HCT116 (cell line): Measurements from ENCODE around the gene PGGT1B. TPM values are rescaled to one million over a fixed set of nuclear protein-coding genes. Genes with fewer than 3 reads are reported as not detected.

Experiments used
- ATAC-seq: fragments of 200-7000 bp; cut with Tn5 transposase; 2 replicates; pipeline ENCODE4 v1.9.1; 2020; ENCODE audit warnings: mild to moderate bottlenecking, moderate library complexity
- BruUV-seq: library from RNA; stranded (reverse); fragments of 400-500 nt; replicated peaks from 2 replicates; lab custom pipeline; 2021; lab: Mats Ljungman, UMichigan
- CTCF ChIA-PET: fragments of 300-600 bp; sonication (Branson Sonifier 250); formaldehyde crosslinking; loops from one replicate; lab custom pipeline; 2021; ENCODE audit warnings: antibody characterized with exemption; lab: Charles Lee
- POLR2A ChIA-PET: fragments of 300-600, 350-600 bp; sonication (Branson Sonifier 250); formaldehyde crosslinking; loops from one replicate; lab custom pipeline; 2021; ENCODE audit warnings: antibody characterized with exemption; lab: Charles Lee
- RAD21 ChIA-PET, 2 experiments: fragments of 300-600 bp; sonication (Branson Sonifier 250); formaldehyde crosslinking; loops; one replicate each; lab custom pipeline; 2023; ENCODE audit warnings: low total read pairs in 2 of 2; ENCODE audit not compliant: uncharacterized antibody in 2 of 2, unreplicated experiment in 2 of 2, low non-redundant PET in 1 of 2; lab: Charles Lee
- DNase-seq: peaks from one replicate; pipeline ENCODE4 v3.0.0-alpha.2; 2010; ENCODE audit warnings: low read depth, low spot score
- H2AFZ ChIP-seq: fragments of 200-600 bp; shearing (Covaris generic), sonication (generic); 2 replicates; pipeline ENCODE4 v1.6.1; 2017; ENCODE audit warnings: low read depth, mixed run types, mixed read lengths, antibody characterized with exemption, low read length; ENCODE audit not compliant: poor library complexity, severe bottlenecking
- H3K27ac ChIP-seq: 2 replicates; pipeline ENCODE4 v1.5.1; 2012; ENCODE audit warnings: low read depth, low read length
- H3K27me3 ChIP-seq: fragments of 200-600 bp; sonication (generic); 2 replicates; pipeline ENCODE4 v1.6.1; 2016; ENCODE audit warnings: mixed run types, low read length, mixed read lengths; ENCODE audit not compliant: insufficient read depth
- H3K36me3 ChIP-seq, 2 experiments: fragments of 200-500 bp in 1 of 2; fragments of 200-600 bp in 1 of 2; sonication (Bioruptor generic) in 1 of 2; sonication (generic) in 1 of 2; 2 replicates each; pipeline versions ENCODE4 v1.5.1 to v1.6.1; 2014 to 2016; ENCODE audit warnings: low read length in 2 of 2, inconsistent platforms in 1 of 2, mixed read lengths in 1 of 2, mixed run types in 1 of 2; ENCODE audit not compliant: insufficient read depth in 2 of 2, control insufficient read depth in 1 of 2
- H3K4me1 ChIP-seq, 2 experiments: fragments of 200-600 bp in 1 of 2; sonication (generic) in 1 of 2; 2 replicates each; pipeline versions ENCODE4 v1.5.1 to v1.6.1; 2012 to 2017; ENCODE audit warnings: low read length in 2 of 2, inconsistent platforms in 1 of 2, mild to moderate bottlenecking in 1 of 2, mixed read lengths in 1 of 2, mixed run types in 1 of 2, moderate library complexity in 1 of 2; ENCODE audit not compliant: insufficient read depth in 2 of 2, control insufficient read depth in 1 of 2
- H3K4me2 ChIP-seq: fragments of 200-600 bp; sonication (generic); 2 replicates; pipeline ENCODE4 v1.6.1; 2017; ENCODE audit warnings: mixed run types, low read length, mixed read lengths
- H3K4me3 ChIP-seq, 2 experiments: fragments of 200-600 bp in 1 of 2; sonication (generic) in 1 of 2; replicated peaks in 1 of 2; 2 replicates each; pipeline ENCODE4 v1.5.1; 2011 to 2016; ENCODE audit warnings: low read length in 2 of 2, control low read depth in 1 of 2, low read depth in 1 of 2, mild to moderate bottlenecking in 1 of 2, mixed read lengths in 1 of 2, mixed run types in 1 of 2
- H3K79me2 ChIP-seq: fragments of 200-600 bp; sonication (generic); 2 replicates; pipeline ENCODE4 v1.6.1; 2017; ENCODE audit warnings: mild to moderate bottlenecking, mixed run types, low read length, moderate library complexity, mixed read lengths; ENCODE audit not compliant: insufficient read depth
- H3K9ac ChIP-seq: fragments of 200-600 bp; sonication (generic); 2 replicates; pipeline ENCODE4 v1.6.1; 2016; ENCODE audit warnings: low read length, mixed read lengths
- H3K9me2 ChIP-seq: fragments of 200-600 bp; sonication (generic), shearing (Covaris generic); 2 replicates; pipeline ENCODE4 v1.6.1; 2017; ENCODE audit warnings: mixed run types, mild to moderate bottlenecking, moderate library complexity; ENCODE audit not compliant: insufficient read depth
- H3K9me3 ChIP-seq, 2 experiments: fragments of 200-500 bp in 1 of 2; fragments of 200-600 bp in 1 of 2; sonication (Bioruptor generic) in 1 of 2; sonication (generic) in 1 of 2; 2 replicates each; pipeline ENCODE4 v1.6.1; 2014 to 2017; ENCODE audit warnings: low read length in 2 of 2, mixed read lengths in 2 of 2, inconsistent platforms in 1 of 2, low read depth in 1 of 2, mild to moderate bottlenecking in 1 of 2, mixed run types in 1 of 2, moderate library complexity in 1 of 2; ENCODE audit not compliant: control insufficient read depth in 1 of 2, insufficient read depth in 1 of 2
- H4K20me1 ChIP-seq: fragments of 200-600 bp; sonication (generic), shearing (Covaris generic); 2 replicates; pipeline ENCODE4 v1.6.1; 2017; ENCODE audit warnings: mixed run types, mild to moderate bottlenecking, moderate library complexity; ENCODE audit not compliant: insufficient read depth
- CBX3 ChIP-seq: IDR thresholded peaks from 2 replicates; pipeline ENCODE4 v1.6.1; 2012; ENCODE audit warnings: low read depth
- EGR1 ChIP-seq: IDR thresholded peaks from 2 replicates; pipeline ENCODE4 v1.6.1; 2012; ENCODE audit warnings: low read depth
- EZH2phosphoT487 ChIP-seq: fragments of 200-600 bp; IDR thresholded peaks from 2 replicates; pipeline ENCODE4 v1.6.1; 2018; ENCODE audit warnings: antibody characterized with exemption, borderline replicate concordance
- FOSL1 ChIP-seq: IDR thresholded peaks from 2 replicates; pipeline ENCODE4 v1.6.1; 2012; ENCODE audit warnings: low read depth
- JUND ChIP-seq: IDR thresholded peaks from 2 replicates; pipeline ENCODE4 v1.6.1; 2012
- MAX ChIP-seq: IDR thresholded peaks from 2 replicates; pipeline ENCODE4 v1.6.1; 2012
- POLR2A ChIP-seq: IDR thresholded peaks from 2 replicates; pipeline ENCODE4 v1.7.0; 2011; ENCODE audit warnings: borderline replicate concordance; ENCODE audit not compliant: insufficient read depth, insufficient read length; ENCODE audit errors: extremely low read depth
- SRF ChIP-seq: IDR thresholded peaks from 2 replicates; pipeline ENCODE4 v1.6.1; 2012; ENCODE audit warnings: low read depth
- TCF7L2 ChIP-seq: IDR thresholded peaks from 2 replicates; pipeline ENCODE4 v1.7.0; 2011; ENCODE audit warnings: borderline replicate concordance, inconsistent platforms; ENCODE audit not compliant: insufficient read depth, insufficient read length; ENCODE audit errors: extremely low read depth
- YY1 ChIP-seq: IDR thresholded peaks from 2 replicates; pipeline ENCODE4 v1.6.1; 2011; ENCODE audit warnings: low read length, low read depth, moderate library complexity, mild to moderate bottlenecking; ENCODE audit not compliant: insufficient replicate concordance; ENCODE audit errors: extremely low read depth
- ZBTB33 ChIP-seq: IDR thresholded peaks from 2 replicates; pipeline ENCODE4 v1.6.1; 2011; ENCODE audit warnings: mild to moderate bottlenecking, low read length, moderate library complexity; ENCODE audit not compliant: insufficient replicate concordance; ENCODE audit errors: extremely low read depth
- ZFX ChIP-seq: fragments of 450-650 bp; IDR thresholded peaks from 2 replicates; pipeline ENCODE4 v1.6.1; 2017
- ZNF274 ChIP-seq: fragments of 200-500 bp; sonication (Bioruptor generic); IDR thresholded peaks from 2 replicates; pipeline ENCODE4 v1.6.1; 2014; ENCODE audit warnings: mild to moderate bottlenecking, low read depth, low read length, inconsistent platforms
- intact Hi-C: fragments of 100-400 bp; cut with micrococcal nuclease; formaldehyde crosslinking; loops from 2 replicates; pipeline ENCODE4 v1.10.0; 2022
- total RNA-seq: library from RNA; stranded (reverse); gene quantifications from one replicate; pipeline ENCODE4 v1.2.1, GENCODE V29; 2021; ENCODE audit not compliant: unreplicated experiment
- TF ChIP-seq, protein P1 (sequence below): IDR thresholded peaks from 2 replicates; pipeline ENCODE4 v1.6.1; 2012
- TF ChIP-seq, protein P2 (sequence below): IDR thresholded peaks from 2 replicates; pipeline ENCODE4 v1.6.1; 2012; ENCODE audit warnings: low read depth

The PGGT1B gene
- total RNA-seq, 1 experiment from 2014 or later: 45.8 TPM

GRCh38 chr5:115260248-115260647 lies 2.4 kb downstream of the PGGT1B start:
- intact Hi-C loops: no loop called here
- H3K79me2 ChIP-seq: peaks cover 73% of the 10 kb centered on the region
- H3K27ac ChIP-seq: no peak overlapping the region
- no peak overlapping the region for H2AFZ ChIP-seq
- no peak for TF ChIP-seq POLR2A
- TF ChIP-seq CBX3: no peak
- TF ChIP-seq YY1: no peak
- no peak for TF ChIP-seq EGR1
- TF ChIP-seq ZFX: no peak
- H3K4me3 ChIP-seq: no peak overlapping the region
- ChIA-PET POLR2A (no interaction called here), RAD21 (no interaction called here), CTCF (no interaction called here)
- ATAC-seq: no peak
- no peak for DNase-seq
- BruUV-seq: no TSS peak
- H3K9ac ChIP-seq: no peak overlapping the region
- no peak overlapping the region for H3K4me2 ChIP-seq
- H3K9me2 ChIP-seq: no peaks in the 10 kb centered on the region
- peaks cover 7 to 17% of the 10 kb centered on the region in 2 experiments; a peak in 2 of 4 replicates for H3K4me1 ChIP-seq
- H4K20me1 ChIP-seq: no peaks in the 10 kb centered on the region
- H3K9me3 ChIP-seq: no peaks in the 10 kb centered on the region
- no peaks in the 10 kb centered on the region for H3K27me3 ChIP-seq
- no peaks in the 10 kb centered on the region for H3K36me3 ChIP-seq

DNA sequence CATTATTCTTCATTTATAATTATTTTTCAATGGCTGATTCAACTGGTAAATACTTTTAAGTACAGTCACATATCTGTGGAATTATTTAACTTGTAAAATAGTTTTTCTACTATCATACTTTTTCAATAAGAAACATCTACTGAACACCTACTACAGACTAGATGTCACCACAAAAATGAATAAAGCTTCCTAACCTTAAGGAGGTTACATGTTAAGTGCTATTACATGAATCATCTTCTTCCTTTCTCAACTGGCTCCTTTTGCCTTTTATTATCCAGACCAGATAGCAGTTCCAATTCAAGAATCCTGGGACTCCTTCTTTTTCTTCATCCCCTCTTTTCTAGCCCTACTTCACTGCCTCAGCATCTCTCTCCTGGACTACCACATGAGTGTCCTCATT lies 4.7 kb downstream of the PGGT1B start:
- no peaks in the 10 kb centered on the region for H3K36me3 ChIP-seq
- H3K79me2 ChIP-seq: peaks cover 96% of the 10 kb centered on the region
- no peak overlapping the region for H3K4me3 ChIP-seq
- H3K9me3 ChIP-seq: no peaks in the 10 kb centered on the region
- ATAC-seq: no peak
- POLR2A ChIA-PET: no interaction called here
- DNase-seq: no peak
- peaks cover 5 to 10% of the 10 kb centered on the region in 2 experiments; a peak in 2 of 4 replicates for H3K4me1 ChIP-seq
- no peak overlapping the region for H3K27ac ChIP-seq
- CTCF ChIA-PET: interaction anchor here (0.6 kb wide), 1 partner anchor 535 kb away, joined by 3 read pairs; no protein-coding TSS in a partner anchor
- no peaks in the 10 kb centered on the region for H3K9me2 ChIP-seq
- H3K27me3 ChIP-seq: no peaks in the 10 kb centered on the region
- intact Hi-C loops: no loop called here
- no TSS peak for BruUV-seq
- no peak overlapping the region for H3K4me2 ChIP-seq
- no peaks in the 10 kb centered on the region for H4K20me1 ChIP-seq
- H2AFZ ChIP-seq: no peak overlapping the region
- no peak overlapping the region for H3K9ac ChIP-seq
- RAD21 ChIA-PET: no interaction called here
- TF ChIP-seq, protein P1, sequence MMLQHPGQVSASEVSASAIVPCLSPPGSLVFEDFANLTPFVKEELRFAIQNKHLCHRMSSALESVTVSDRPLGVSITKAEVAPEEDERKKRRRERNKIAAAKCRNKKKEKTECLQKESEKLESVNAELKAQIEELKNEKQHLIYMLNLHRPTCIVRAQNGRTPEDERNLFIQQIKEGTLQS: no peak
- TF ChIP-seq FOSL1 (no peak), YY1 (no peak), JUND (no peak), ZNF274 (no peak), SRF (no peak), CBX3 (no peak), TCF7L2 (no peak), EZH2phosphoT487 (no peak), MAX (no peak), ZBTB33 (no peak)
- TF ChIP-seq, protein P2, sequence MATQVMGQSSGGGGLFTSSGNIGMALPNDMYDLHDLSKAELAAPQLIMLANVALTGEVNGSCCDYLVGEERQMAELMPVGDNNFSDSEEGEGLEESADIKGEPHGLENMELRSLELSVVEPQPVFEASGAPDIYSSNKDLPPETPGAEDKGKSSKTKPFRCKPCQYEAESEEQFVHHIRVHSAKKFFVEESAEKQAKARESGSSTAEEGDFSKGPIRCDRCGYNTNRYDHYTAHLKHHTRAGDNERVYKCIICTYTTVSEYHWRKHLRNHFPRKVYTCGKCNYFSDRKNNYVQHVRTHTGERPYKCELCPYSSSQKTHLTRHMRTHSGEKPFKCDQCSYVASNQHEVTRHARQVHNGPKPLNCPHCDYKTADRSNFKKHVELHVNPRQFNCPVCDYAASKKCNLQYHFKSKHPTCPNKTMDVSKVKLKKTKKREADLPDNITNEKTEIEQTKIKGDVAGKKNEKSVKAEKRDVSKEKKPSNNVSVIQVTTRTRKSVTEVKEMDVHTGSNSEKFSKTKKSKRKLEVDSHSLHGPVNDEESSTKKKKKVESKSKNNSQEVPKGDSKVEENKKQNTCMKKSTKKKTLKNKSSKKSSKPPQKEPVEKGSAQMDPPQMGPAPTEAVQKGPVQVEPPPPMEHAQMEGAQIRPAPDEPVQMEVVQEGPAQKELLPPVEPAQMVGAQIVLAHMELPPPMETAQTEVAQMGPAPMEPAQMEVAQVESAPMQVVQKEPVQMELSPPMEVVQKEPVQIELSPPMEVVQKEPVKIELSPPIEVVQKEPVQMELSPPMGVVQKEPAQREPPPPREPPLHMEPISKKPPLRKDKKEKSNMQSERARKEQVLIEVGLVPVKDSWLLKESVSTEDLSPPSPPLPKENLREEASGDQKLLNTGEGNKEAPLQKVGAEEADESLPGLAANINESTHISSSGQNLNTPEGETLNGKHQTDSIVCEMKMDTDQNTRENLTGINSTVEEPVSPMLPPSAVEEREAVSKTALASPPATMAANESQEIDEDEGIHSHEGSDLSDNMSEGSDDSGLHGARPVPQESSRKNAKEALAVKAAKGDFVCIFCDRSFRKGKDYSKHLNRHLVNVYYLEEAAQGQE: no peak
